Fibroblast of mammary gland (primary cell): Measurements from ENCODE around the gene NR2E1.

Experiments
- DNase-seq: peaks from one replicate; pipeline ENCODE4 v3.0.0-alpha.2; 2010; ENCODE audit warnings: low read depth
- H3K4me3 ChIP-seq: 2 replicates; pipeline ENCODE4 v1.5.1; 2011; ENCODE audit warnings: low read depth, mild to moderate bottlenecking, low read length, moderate library complexity; ENCODE audit not compliant: control insufficient read depth
- CTCF ChIP-seq: conservative IDR thresholded peaks from 2 replicates; pipeline ENCODE4 v1.5.1; 2011; ENCODE audit warnings: low read depth, low read length, inconsistent platforms; ENCODE audit not compliant: control insufficient read depth, insufficient read depth

Gene NR2E1

GRCh38 chr6:108163267-108163643, 2.6 kb upstream of the NR2E1 start:
- TF ChIP-seq CTCF, result peak; percentile 1
- DNase-seq, result no peak

GRCh38 chr6:108163644-108164542, 1.9 kb upstream of the NR2E1 start:
- TF ChIP-seq CTCF, result no peak
- no peak for DNase-seq
- H3K4me3 ChIP-seq, result no peak overlapping the region

More at GRCh38 chr6:108163267-108163643, 2.6 kb upstream of the NR2E1 start:
- H3K4me3 ChIP-seq, result no peak overlapping the region

GRCh38 chr6:108164543-108164814, 1.3 kb upstream of the NR2E1 start:
- H3K4me3 ChIP-seq, result no peak overlapping the region
- no peak for TF ChIP-seq CTCF
- DNase-seq, result no peak

- H3K4me3 ChIP-seq, result no peak overlapping the region
- DNase-seq, result no peak
- no peak for TF ChIP-seq CTCF
Measured at GRCh38 chr6:108164815-108165706, 761 bp upstream of the NR2E1 start.

- no peak overlapping the region for H3K4me3 ChIP-seq
- no peak for DNase-seq
- no peak for TF ChIP-seq CTCF
Measured at GRCh38 chr6:108166664-108167448, 1.0 kb downstream of the NR2E1 start.

GRCh38 chr6:108167449-108168089, 1.7 kb downstream of the NR2E1 start:
- no peak overlapping the region for H3K4me3 ChIP-seq
- no peak for DNase-seq
- no peak for TF ChIP-seq CTCF
